ENCODE data around the gene TANGO2. TPM values are rescaled to one million over a fixed set of nuclear protein-coding genes. Genes with fewer than 3 reads are reported as not detected.

Gene TANGO2
- total and polyA plus RNA-seq, 2 of the 8 experiments (the other 6 are each of a cell fraction or from before 2014, with no cell fraction given), result 10.1 to 18.4 TPM

- Histone ChIP-seq H3K4me3 (ENCODE audit: extremely low read depth in 1 of 4, insufficient read depth in 2 of 4, low read depth in 3 of 4, low read length in 4 of 4) (no peak overlapping the region), H2AK5ac (ENCODE audit: low read depth, low read length) (no peak overlapping the region), H3K9ac (replicated peaks in 1 of 4; ENCODE audit: extremely low read depth in 1 of 4, low read depth in 3 of 4, low read length in 3 of 4) (no peak overlapping the region), H3K4me2 (ENCODE audit: insufficient read depth in 1 of 2, low read depth in 2 of 2, low read length in 2 of 2) (no peak overlapping the region), H2BK12ac (ENCODE audit: low read depth, low read length) (no peak overlapping the region), H2BK20ac (ENCODE audit: low read length) (no peak overlapping the region), H3K23me2 (ENCODE audit: low read depth, low read length) (no peaks in the 10 kb centered on the region), H4K8ac (ENCODE audit: extremely low read depth, insufficient read depth, low read length) (peak overlapping the region; percentile 11; the same call in 1 of the 2 replicates), H2BK120ac (replicated peaks; ENCODE audit: low read depth, low read length) (no peak overlapping the region), H3K27ac (ENCODE audit: low read depth, low read length) (no peak overlapping the region), H3K79me1 (ENCODE audit: low read depth, low read length) (no peaks in the 10 kb centered on the region), H3K56ac (replicated peaks; ENCODE audit: insufficient read length, low read depth, low read length) (no peak overlapping the region), H3K23ac (ENCODE audit: insufficient read length) (no peak overlapping the region), H3K4ac (replicated peaks; ENCODE audit: insufficient read length, low read depth, low read length) (no peak overlapping the region), H3K27me3 (replicated peaks in 1 of 4; ENCODE audit: control insufficient read depth in 3 of 4, extremely low read depth in 1 of 4, insufficient read depth in 3 of 4, low read length in 3 of 4) (no peaks in the 10 kb centered on the region), H3K9me3 (ENCODE audit: insufficient read depth in 2 of 2, low read depth in 1 of 2, low read length in 1 of 2) (no peaks in the 10 kb centered on the region), H3K79me2 (ENCODE audit: control insufficient read depth in 1 of 2, insufficient read depth in 2 of 2, low read length in 2 of 2) (no peaks in the 10 kb centered on the region), H3K4me1 (replicated peaks in 1 of 4; ENCODE audit: control insufficient read depth in 3 of 4, insufficient read depth in 4 of 4, low read length in 3 of 4) (no peaks in the 10 kb centered on the region; a peak in 1 of 7 replicates), H2AFZ (ENCODE audit: low read length) (no peak overlapping the region), H2BK15ac (ENCODE audit: low read length) (no peak overlapping the region), H3K14ac (ENCODE audit: insufficient read length) (no peak overlapping the region), H3K36me3 (ENCODE audit: control insufficient read depth in 2 of 4, insufficient read depth in 4 of 4, low read length in 3 of 4) (no peaks in the 10 kb centered on the region), H2BK5ac (ENCODE audit: low read depth, low read length) (no peak overlapping the region), H4K5ac (ENCODE audit: insufficient read length, low read depth, low read length) (no peak overlapping the region), H4K20me1 (replicated peaks in 1 of 2; ENCODE audit: control insufficient read depth in 1 of 2, insufficient read depth in 2 of 2, low read length in 2 of 2) (peaks cover 0 to 10% of the 10 kb centered on the region in 2 experiments), H3K18ac (ENCODE audit: extremely low read depth, low read length) (no peak overlapping the region), H4K91ac (replicated peaks; ENCODE audit: insufficient read length, low read length) (no peak overlapping the region)
- no peak for TF ChIP-seq POU5F1 (IDR thresholded peaks at IDR 0.05; ENCODE audit: low read depth, low read length)
- no peak for TF ChIP-seq CTCF (IDR thresholded peaks at IDR 0.05; ENCODE audit: control extremely low read depth in 1 of 3, insufficient read depth in 1 of 3, low read depth in 1 of 3, low read length in 3 of 3)
- TF ChIP-seq EP300 (IDR thresholded peaks at IDR 0.05; ENCODE audit: borderline replicate concordance in 1 of 2, low read depth in 2 of 2, low read length in 2 of 2), result no peak
- TF ChIP-seq GABPA (IDR thresholded peaks at IDR 0.05; ENCODE audit: borderline replicate concordance, insufficient read depth, low read length), result no peak
- no peak for TF ChIP-seq BCL11A (IDR thresholded peaks at IDR 0.05; ENCODE audit: low read depth in 2 of 2, low read length in 2 of 2)
- TF ChIP-seq EGR1 (IDR thresholded peaks at IDR 0.05; ENCODE audit: borderline replicate concordance, low read depth, low read length), result no peak
- TF ChIP-seq BACH1 (IDR thresholded peaks at IDR 0.05; ENCODE audit: low read length), result no peak
- TF ChIP-seq, protein P1, sequence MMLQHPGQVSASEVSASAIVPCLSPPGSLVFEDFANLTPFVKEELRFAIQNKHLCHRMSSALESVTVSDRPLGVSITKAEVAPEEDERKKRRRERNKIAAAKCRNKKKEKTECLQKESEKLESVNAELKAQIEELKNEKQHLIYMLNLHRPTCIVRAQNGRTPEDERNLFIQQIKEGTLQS (IDR thresholded peaks at IDR 0.05; ENCODE audit: insufficient read depth, low read depth, low read length), result no peak
- no peak for TF ChIP-seq YY1 (IDR thresholded peaks at IDR 0.05; ENCODE audit: low read depth, low read length)
- POLR2A ChIA-PET (ENCODE audit: partially characterized antibody), result interaction anchor here (1.2 kb wide), 1 partner anchor 71 kb away, joined by 3 read pairs; no protein-coding TSS in a partner anchor
- 93% methylated on average over 10 of the region's 10 CpGs; no CpG with 5 or more reads in 1 of the 2 experiments for WGBS, 2 experiments (ENCODE audit: extremely low coverage in 1 of 2, insufficient coverage in 1 of 2, insufficient read length in 1 of 2, insufficient replicate concordance in 2 of 2, low coverage in 1 of 2, low lambda C conversion rate in 2 of 2, missing lambda C conversion rate in 1 of 2)
- no peak for FAIRE-seq
- CTCF ChIA-PET (ENCODE audit: partially characterized antibody), result interaction anchor here (1.6 to 1.9 kb wide), 2 partner anchors 21 to 23 kb away, joined by 6 to 8 read pairs; no protein-coding TSS in a partner anchor
- no peak for DNase-seq (ENCODE audit: low read depth in 1 of 2, low spot score in 2 of 2)
Observed at GRCh38 chr22:20036084-20036482, 15.2 kb downstream of the TANGO2 start.

Data from H1 (cell line).